ENCODE measurements around the gene WDR59.

WDR59 gene

GRCh38 chr16:74842413-74842812 lies 142.5 kb downstream of the WDR59 start:
- Histone ChIP-seq H3K9me3 (no peaks in the 10 kb centered on the region), H3K27me3 (no peaks in the 10 kb centered on the region), H3K4me3 (ENCODE audit: low read depth, low read length) (no peak overlapping the region), H3K36me3 (no peaks in the 10 kb centered on the region), H3K4me1 (no peaks in the 10 kb centered on the region)
- peak; percentile 13 for DNase-seq
- TF ChIP-seq CTCF (IDR thresholded peaks at IDR 0.05; ENCODE audit: low read depth, low read length): no peak

GRCh38 chr16:74841904-74842303 lies 143.0 kb downstream of the WDR59 start:
- no peaks in the 10 kb centered on the region for H3K36me3 ChIP-seq
- no peak for DNase-seq
- H3K4me1 ChIP-seq: no peaks in the 10 kb centered on the region
- no peaks in the 10 kb centered on the region for H3K27me3 ChIP-seq
- no peak for TF ChIP-seq CTCF (IDR thresholded peaks at IDR 0.05; ENCODE audit: low read depth, low read length)
- no peak overlapping the region for H3K4me3 ChIP-seq (ENCODE audit: low read depth, low read length)
- no peaks in the 10 kb centered on the region for H3K9me3 ChIP-seq

GRCh38 chr16:74841469-74841868 lies 143.5 kb downstream of the WDR59 start:
- no peak for DNase-seq
- no peak overlapping the region for H3K4me3 ChIP-seq (ENCODE audit: low read depth, low read length)
- no peaks in the 10 kb centered on the region for H3K27me3 ChIP-seq
- no peaks in the 10 kb centered on the region for H3K9me3 ChIP-seq
- no peaks in the 10 kb centered on the region for H3K4me1 ChIP-seq
- H3K36me3 ChIP-seq: no peaks in the 10 kb centered on the region
- TF ChIP-seq CTCF (IDR thresholded peaks at IDR 0.05; ENCODE audit: low read depth, low read length): no peak

- H3K36me3 ChIP-seq: no peaks in the 10 kb centered on the region
- no peak overlapping the region for H3K4me3 ChIP-seq (ENCODE audit: low read depth, low read length)
- no peaks in the 10 kb centered on the region for H3K27me3 ChIP-seq
- no peaks in the 10 kb centered on the region; the same call in 1 of the 2 replicates for H3K9me3 ChIP-seq
- H3K4me1 ChIP-seq: no peaks in the 10 kb centered on the region
- no peak for TF ChIP-seq CTCF (IDR thresholded peaks at IDR 0.05; ENCODE audit: low read depth, low read length)
- no peak for DNase-seq
Observed at GRCh38 chr16:74837056-74837455, 147.9 kb downstream of the WDR59 start.

- DNase-seq: no peak
- TF ChIP-seq CTCF (IDR thresholded peaks at IDR 0.05; ENCODE audit: low read depth, low read length): no peak
- no peaks in the 10 kb centered on the region; the same call in 1 of the 2 replicates for H3K9me3 ChIP-seq
- no peaks in the 10 kb centered on the region for H3K4me1 ChIP-seq
- no peaks in the 10 kb centered on the region for H3K36me3 ChIP-seq
- no peak overlapping the region for H3K4me3 ChIP-seq (ENCODE audit: low read depth, low read length)
- H3K27me3 ChIP-seq: no peaks in the 10 kb centered on the region
Observed at GRCh38 chr16:74836111-74836671, 148.7 kb downstream of the WDR59 start.

GRCh38 chr16:74832228-74832627 lies 152.7 kb downstream of the WDR59 start:
- Histone ChIP-seq H3K27me3 (no peaks in the 10 kb centered on the region), H3K36me3 (no peaks in the 10 kb centered on the region), H3K4me3 (ENCODE audit: low read depth, low read length) (no peak overlapping the region), H3K9me3 (no peaks in the 10 kb centered on the region; the same call in 1 of the 2 replicates), H3K4me1 (no peaks in the 10 kb centered on the region)
- no peak for DNase-seq
- no peak for TF ChIP-seq CTCF (IDR thresholded peaks at IDR 0.05; ENCODE audit: low read depth, low read length)
